SK-N-SH (cell line): ENCODE data around the gene CPA4. TPM values are rescaled to one million over a fixed set of nuclear protein-coding genes. Genes with fewer than 3 reads are reported as not detected.

Source experiments
- CTCF ChIA-PET: fragments of 300-600, 350-600 bp; formaldehyde crosslinking; extraction: SDS; loops from one replicate; lab custom pipeline; 2021; lab: Yijun Ruan, JAX
- POLR2A ChIA-PET: fragments of 350-600 bp; sonication (Branson Sonifier 250); formaldehyde crosslinking; extraction: SDS; loops from one replicate; lab custom pipeline; 2020; ENCODE audit warnings: antibody characterized with exemption, inconsistent platforms; lab: Yijun Ruan, JAX
- DNase-seq: peaks from one replicate; pipeline ENCODE4 v3.0.0; 2012
- H2AFZ ChIP-seq: fragments of 200-600 bp; sonication (generic); 2 replicates; pipeline ENCODE4 v1.8.1; 2016; ENCODE audit warnings: antibody characterized with exemption, mild to moderate bottlenecking, low read depth
- H3F3A ChIP-seq: fragments of 200-600 bp; sonication (generic); replicated peaks from 2 replicates; pipeline ENCODE3; 2016; ENCODE audit warnings: antibody characterized with exemption, mild to moderate bottlenecking; ENCODE audit not compliant: insufficient read depth
- H3K27ac ChIP-seq, 2 experiments: fragments of 200-500 bp in 1 of 2; fragments of 200-600 bp in 1 of 2; sonication (Bioruptor generic) in 1 of 2; sonication (generic), shearing (Covaris generic) in 1 of 2; 2 replicates each; pipeline versions ENCODE4 v1.5.1 to v1.6.1; 2014 to 2016; ENCODE audit warnings: low read depth in 2 of 2, inconsistent platforms in 1 of 2, low read length in 1 of 2, mild to moderate bottlenecking in 1 of 2, mixed read lengths in 1 of 2
- H3K27me3 ChIP-seq: fragments of 200-600 bp; sonication (generic), shearing (Covaris generic); 2 replicates; pipeline ENCODE4 v1.6.1; 2016; ENCODE audit warnings: mixed run types; ENCODE audit not compliant: insufficient read depth
- H3K36me3 ChIP-seq, 2 experiments: fragments of 200-500 bp in 1 of 2; fragments of 200-600 bp in 1 of 2; sonication (Bioruptor generic) in 1 of 2; sonication (generic) in 1 of 2; replicated peaks in 1 of 2; 2 replicates each; pipeline versions ENCODE3 to v1.5.1; 2014 to 2016; ENCODE audit warnings: low read length in 1 of 2, mild to moderate bottlenecking in 1 of 2; ENCODE audit not compliant: insufficient read depth in 2 of 2, control insufficient read depth in 1 of 2
- H3K4me1 ChIP-seq, 2 experiments: fragments of 200-500 bp in 1 of 2; fragments of 200-600 bp in 1 of 2; sonication (Bioruptor generic) in 1 of 2; sonication (generic), shearing (Covaris generic) in 1 of 2; 2 replicates each; pipeline versions ENCODE4 v1.5.1 to v1.6.1; 2014 to 2016; ENCODE audit warnings: low read depth in 1 of 2, low read length in 1 of 2, mixed run types in 1 of 2; ENCODE audit not compliant: insufficient read depth in 2 of 2, control insufficient read depth in 1 of 2
- H3K4me2 ChIP-seq: fragments of 200-600 bp; sonication (generic), shearing (Covaris generic); 2 replicates; pipeline ENCODE4 v1.6.1; 2017; ENCODE audit warnings: mixed run types
- H3K4me3 ChIP-seq, 2 experiments: fragments of 200-500 bp in 1 of 2; fragments of 200-600 bp in 1 of 2; sonication (Bioruptor generic) in 1 of 2; sonication (generic), shearing (Covaris generic) in 1 of 2; 2 replicates each; pipeline versions ENCODE4 v1.5.1 to v1.8.1; 2014 to 2016; ENCODE audit warnings: low read depth in 2 of 2, inconsistent platforms in 1 of 2, low read length in 1 of 2, mild to moderate bottlenecking in 1 of 2, mixed read lengths in 1 of 2, moderate library complexity in 1 of 2
- H3K79me2 ChIP-seq: fragments of 200-600 bp; sonication (generic); 2 replicates; pipeline ENCODE4 v1.8.1; 2017; ENCODE audit warnings: mild to moderate bottlenecking; ENCODE audit not compliant: insufficient read depth
- H3K9ac ChIP-seq: fragments of 200-600 bp; sonication (generic); 2 replicates; pipeline ENCODE4 v1.6.1; 2017; ENCODE audit warnings: mixed run types
- H3K9me2 ChIP-seq: fragments of 200-600 bp; sonication (generic); 2 replicates; pipeline ENCODE4 v1.6.1; 2017; ENCODE audit warnings: mixed run types
- H3K9me3 ChIP-seq: fragments of 200-600 bp; sonication (generic); 2 replicates; pipeline ENCODE4 v1.6.1; 2017; ENCODE audit warnings: mixed run types, mild to moderate bottlenecking, moderate library complexity
- H4K20me1 ChIP-seq: fragments of 200-600 bp; sonication (generic); 2 replicates; pipeline ENCODE4 v1.6.1; 2017; ENCODE audit warnings: mild to moderate bottlenecking, mixed run types; ENCODE audit not compliant: insufficient read depth
- EP300 ChIP-seq, 2 experiments: IDR thresholded peaks; 2 replicates each; pipeline versions ENCODE4 v1.4.0 to v1.6.1; 2012; ENCODE audit warnings: borderline replicate concordance in 1 of 2, low read depth in 1 of 2, low read length in 1 of 2
- EZH2phosphoT487 ChIP-seq: fragments of 200-600 bp; sonication (generic); IDR thresholded peaks from 2 replicates; pipeline ENCODE4 v1.6.1; 2017; ENCODE audit warnings: low read depth, mixed run types, mild to moderate bottlenecking, antibody characterized with exemption, moderate library complexity, borderline replicate concordance
- FOSL2 ChIP-seq: IDR thresholded peaks from 2 replicates; pipeline ENCODE4 v1.4.0; 2012; ENCODE audit warnings: low read depth, mild to moderate bottlenecking, moderate library complexity, borderline replicate concordance
- FOXJ3 ChIP-seq: sonication (generic); formaldehyde crosslinking; IDR thresholded peaks from 2 replicates; pipeline ENCODE4 v1.5.1; 2020; ENCODE audit warnings: mild to moderate bottlenecking, missing genetic modification reagents
- FOXM1 ChIP-seq: IDR thresholded peaks from 2 replicates; pipeline ENCODE4 v1.4.0; 2012; ENCODE audit warnings: low read depth, mild to moderate bottlenecking
- IRF3 ChIP-seq: fragments of 150-350 bp; IDR thresholded peaks from 2 replicates; pipeline ENCODE4 v1.6.1; 2016; ENCODE audit warnings: mild to moderate bottlenecking, low read depth, low read length
- JUND ChIP-seq: IDR thresholded peaks from 2 replicates; pipeline ENCODE4 v1.4.0; 2012
- MAX ChIP-seq: IDR thresholded peaks from 2 replicates; pipeline ENCODE4 v1.4.0; 2012; ENCODE audit warnings: low read depth
- MEF2A ChIP-seq: IDR thresholded peaks from 2 replicates; pipeline ENCODE4 v1.4.0; 2012; ENCODE audit warnings: low read depth, borderline replicate concordance
- MXI1 ChIP-seq: IDR thresholded peaks from 2 replicates; pipeline ENCODE4 v1.6.1; 2012; ENCODE audit warnings: mild to moderate bottlenecking, low read depth, low read length, improper control_type of control experiment
- NFIC ChIP-seq: IDR thresholded peaks from 2 replicates; pipeline ENCODE4 v1.4.0; 2012; ENCODE audit warnings: borderline replicate concordance
- PBX3 ChIP-seq: IDR thresholded peaks from 2 replicates; pipeline ENCODE4; 2012
- POLR2AphosphoS5 ChIP-seq: IDR thresholded peaks from 2 replicates; pipeline ENCODE4 v1.6.1; 2012; ENCODE audit warnings: low read depth, low read length
- RAD21 ChIP-seq: IDR thresholded peaks from 2 replicates; pipeline ENCODE4 v1.6.1; 2012; ENCODE audit warnings: mild to moderate bottlenecking, low read length
- RCOR1 ChIP-seq: fragments of 150-350 bp; IDR thresholded peaks from 2 replicates; pipeline ENCODE4 v1.6.1; 2017; ENCODE audit warnings: antibody characterized with exemption, low read length
- REST ChIP-seq: IDR thresholded peaks from 2 replicates; pipeline ENCODE4 v1.6.1; 2012; ENCODE audit warnings: mild to moderate bottlenecking, low read depth, low read length, moderate library complexity
- TEAD4 ChIP-seq: IDR thresholded peaks from 2 replicates; pipeline ENCODE4 v1.4.0; 2012; ENCODE audit warnings: mild to moderate bottlenecking, borderline replicate concordance; ENCODE audit not compliant: insufficient read depth
- YY1 ChIP-seq: IDR thresholded peaks from 2 replicates; pipeline ENCODE4 v1.4.0; 2012; ENCODE audit warnings: low read depth, mild to moderate bottlenecking
- ZBTB33 ChIP-seq: IDR thresholded peaks from 2 replicates; pipeline ENCODE4 v1.4.0; 2012; ENCODE audit warnings: low read depth, borderline replicate concordance
- WGBS: methylation state at CpG from one replicate; pipeline ENCODE4 v1.1.6; 2017; ENCODE audit warnings: low lambda C conversion rate; 5-methylcytosine and 5-hydroxymethylcytosine counted together
- polyA plus RNA-seq, 3 experiments: library from polyadenylated mRNA; depleted of rRNA; stranded (reverse); fragments of >200 nt; gene quantifications; 2 replicates each; pipeline ENCODE4 v1.2.3, GENCODE V29; 2012

The CPA4 gene
- polyA plus RNA-seq, 1 of the 3 experiments (the other 2 are of a cell fraction): 176 TPM

- no peak for TF ChIP-seq PBX3
- no peak for TF ChIP-seq EP300 (IDR thresholded peaks at IDR 0.05; ENCODE audit: borderline replicate concordance in 1 of 2, low read depth in 1 of 2, low read length in 1 of 2)
Measured at GRCh38 chr7:130362251-130362816, 69.4 kb downstream of the CPA4 start (continued).

GRCh38 chr7:130363026-130363847 is 70.3 kb downstream of the CPA4 start:
- CTCF ChIA-PET: interaction anchor here (0.7 kb wide), 1 partner anchor 1356 kb away, joined by 3 read pairs; no protein-coding TSS in a partner anchor
- no peaks in the 10 kb centered on the region for H4K20me1 ChIP-seq
- POLR2A ChIA-PET: no interaction called here
- no peaks in the 10 kb centered on the region for H3K9me2 ChIP-seq
- no peaks in the 10 kb centered on the region for H3K27me3 ChIP-seq
- H3K27ac ChIP-seq: peak overlapping the region; percentile 56 to 66
- peaks cover 26 to 47% of the 10 kb centered on the region in 2 experiments for H3K4me1 ChIP-seq
- H2AFZ ChIP-seq: no peak overlapping the region
- H3K79me2 ChIP-seq: no peaks in the 10 kb centered on the region
- no peaks in the 10 kb centered on the region for H3K9me3 ChIP-seq
- H3K4me2 ChIP-seq: peak overlapping the region; percentile 22; the same call in 1 of the 2 replicates
- peak overlapping the region; percentile 31; the same call in 1 of the 2 replicates for H3K9ac ChIP-seq
- H3K36me3 ChIP-seq: no peaks in the 10 kb centered on the region
- 59% methylated on average over 8 of the region's 8 CpGs for WGBS
- peaks cover 13% of the 10 kb centered on the region for H3F3A ChIP-seq
- DNase-seq: no peak
- H3K4me3 ChIP-seq: no peak overlapping the region
- no peak for TF ChIP-seq FOXJ3 (CRISPR knock-in tag)
- TF ChIP-seq IRF3: no peak
- peak; percentile 81 for TF ChIP-seq NFIC
- TF ChIP-seq MEF2A: no peak
- peak; percentile 82 for TF ChIP-seq MAX
- TF ChIP-seq EZH2phosphoT487: no peak
- TF ChIP-seq FOSL2: peak; percentile 97
- no peak for TF ChIP-seq MXI1
- no peak for TF ChIP-seq REST
- TF ChIP-seq EP300 (IDR thresholded peaks at IDR 0.05; ENCODE audit: borderline replicate concordance in 1 of 2, low read depth in 1 of 2, low read length in 1 of 2): peak in 1 of 2 experiments; percentile 76; a peak in 1 of 4 replicates
- TF ChIP-seq ZBTB33: no peak
- no peak for TF ChIP-seq YY1
- peak; percentile 93 for TF ChIP-seq JUND
- TF ChIP-seq RCOR1: no peak
- TF ChIP-seq RAD21: no peak
- peak; percentile 68; the same call in 1 of the 2 replicates for TF ChIP-seq TEAD4
- no peak for TF ChIP-seq FOXM1
- TF ChIP-seq PBX3: peak; percentile 69
- peak; percentile 53; the same call in 1 of the 2 replicates for TF ChIP-seq POLR2AphosphoS5
